Measurements from ENCODE around the gene HK1.

The HK1 gene

GRCh38 chr10:69404786-69405185, 126.5 kb downstream of the HK1 start (continued):
- TF ChIP-seq GLI2 (tag by site-specific recombination; IDR thresholded peaks at IDR 0.05; ENCODE audit: borderline replicate concordance, low read depth) (no peak), ZNF585B (tag by site-specific recombination; IDR thresholded peaks at IDR 0.05) (no peak), ZFP69B (tag by site-specific recombination; IDR thresholded peaks at IDR 0.05) (no peak), GLIS2 (tag by site-specific recombination; IDR thresholded peaks at IDR 0.05) (no peak), ZNF311 (tag by site-specific recombination; IDR thresholded peaks at IDR 0.05; ENCODE audit: borderline replicate concordance) (no peak), EGR2 (tag by site-specific recombination; IDR thresholded peaks at IDR 0.05; ENCODE audit: low read depth) (peak; percentile 66), KLF17 (tag by site-specific recombination; IDR thresholded peaks at IDR 0.05) (no peak)

- no peak overlapping the region for H3K4me3 ChIP-seq (ENCODE audit: low read depth, low read length)
- no peaks in the 10 kb centered on the region for H3K9me3 ChIP-seq (ENCODE audit: control insufficient read depth, insufficient read depth, low read depth, low read length)
- H3K27ac ChIP-seq (ENCODE audit: extremely low read depth, low read depth, low read length), result no peak overlapping the region
- no peak for TF ChIP-seq ZNF785 (tag by site-specific recombination; IDR thresholded peaks at IDR 0.05)
- no peak for TF ChIP-seq KLF16 (tag by site-specific recombination; IDR thresholded peaks at IDR 0.05)
- no peak for TF ChIP-seq KLF8 (tag by site-specific recombination; IDR thresholded peaks at IDR 0.05)
- TF ChIP-seq WT1 (tag by site-specific recombination; IDR thresholded peaks at IDR 0.05), result no peak
- TF ChIP-seq TSHZ1 (tag by site-specific recombination; IDR thresholded peaks at IDR 0.05; ENCODE audit: borderline replicate concordance), result no peak
- no peak for TF ChIP-seq ZNF473 (tag by site-specific recombination; IDR thresholded peaks at IDR 0.05)
- no peak for TF ChIP-seq YY2 (tag by site-specific recombination; IDR thresholded peaks at IDR 0.05)
- TF ChIP-seq ZNF707 (tag by site-specific recombination; IDR thresholded peaks at IDR 0.05), result no peak
- no peak for TF ChIP-seq BCL11A (tag by site-specific recombination; IDR thresholded peaks at IDR 0.05; ENCODE audit: low read depth)
- TF ChIP-seq ZNF549 (tag by site-specific recombination; IDR thresholded peaks at IDR 0.05), result no peak
- no peak for TF ChIP-seq MEIS1 (CRISPR knock-in tag; IDR thresholded peaks at IDR 0.05; ENCODE audit: borderline replicate concordance)
- TF ChIP-seq ZFP69B (tag by site-specific recombination; IDR thresholded peaks at IDR 0.05), result no peak
- TF ChIP-seq BCL11B (tag by site-specific recombination; IDR thresholded peaks at IDR 0.05; ENCODE audit: low read depth), result no peak
- TF ChIP-seq ZNF18 (tag by site-specific recombination; IDR thresholded peaks at IDR 0.05), result no peak
- TF ChIP-seq ZBTB10 (tag by site-specific recombination; IDR thresholded peaks at IDR 0.05), result no peak
- TF ChIP-seq BCL6B (tag by site-specific recombination; IDR thresholded peaks at IDR 0.05), result no peak
- no peak for TF ChIP-seq ZSCAN30 (tag by site-specific recombination; IDR thresholded peaks at IDR 0.05)
- TF ChIP-seq ZBTB26 (tag by site-specific recombination; optimal IDR thresholded peaks at IDR 0.05), result no peak
- H3K36me3 ChIP-seq (ENCODE audit: control insufficient read depth in 2 of 2, insufficient read depth in 1 of 2, low read length in 2 of 2), result peaks cover 0 to 16% of the 10 kb centered on the region in 2 experiments; a peak in 2 of 3 replicates
- no peaks in the 10 kb centered on the region; the same call in 1 of the 2 replicates for H3K4me1 ChIP-seq (ENCODE audit: control insufficient read depth, insufficient read depth, low read length)
- POLR2A ChIA-PET, result no interaction called here
- CTCF ChIA-PET, result interaction anchor here (0.6 to 1.6 kb wide), 5 partner anchors 12 to 167 kb away, joined by 3 to 6 read pairs (median 3); no protein-coding TSS in a partner anchor
Measured at GRCh38 chr10:69405221-69405620, 126.9 kb downstream of the HK1 start.

All from HEK293 (cell line).